Measurements from ENCODE around the gene SELENOW. TPM values are rescaled to one million over a fixed set of nuclear protein-coding genes. Genes with fewer than 3 reads are reported as not detected.

The SELENOW gene
- polyA plus RNA-seq, 1 of the 3 experiments (the other 2 are of a cell fraction), result 335 TPM

- Histone ChIP-seq H3F3A (replicated peaks; ENCODE audit: insufficient read depth) (peaks cover 17% of the 10 kb centered on the region), H3K4me1 (ENCODE audit: control insufficient read depth in 1 of 2, insufficient read depth in 2 of 2, low read depth in 1 of 2, low read length in 1 of 2) (no peaks in the 10 kb centered on the region), H3K27me3 (ENCODE audit: insufficient read depth) (no peaks in the 10 kb centered on the region), H3K9me2 (no peaks in the 10 kb centered on the region), H2AFZ (ENCODE audit: low read depth) (no peak overlapping the region), H3K4me2 (no peak overlapping the region), H3K27ac (ENCODE audit: low read depth in 2 of 2, low read length in 1 of 2) (no peak overlapping the region), H3K9ac (no peak overlapping the region), H3K4me3 (ENCODE audit: low read depth in 2 of 2, low read length in 1 of 2) (no peak overlapping the region), H3K9me3 (no peaks in the 10 kb centered on the region), H3K36me3 (replicated peaks in 1 of 2; ENCODE audit: control insufficient read depth in 1 of 2, insufficient read depth in 2 of 2, low read length in 1 of 2) (peaks cover 17 to 44% of the 10 kb centered on the region in 2 experiments), H3K79me2 (ENCODE audit: insufficient read depth) (no peaks in the 10 kb centered on the region), H4K20me1 (ENCODE audit: insufficient read depth) (peaks cover 3% of the 10 kb centered on the region; the same call in 1 of the 2 replicates)
- no peak for TF ChIP-seq SIN3A (IDR thresholded peaks at IDR 0.05; ENCODE audit: borderline replicate concordance, low read depth, low read length)
- TF ChIP-seq RCOR1 (IDR thresholded peaks at IDR 0.05; ENCODE audit: low read length), result no peak
- no peak for TF ChIP-seq EP300 (IDR thresholded peaks at IDR 0.05; ENCODE audit: borderline replicate concordance in 1 of 2, low read depth in 1 of 2, low read length in 1 of 2)
- TF ChIP-seq GATA2 (CRISPR knock-in tag; IDR thresholded peaks at IDR 0.05), result no peak
- TF ChIP-seq TEAD4 (IDR thresholded peaks at IDR 0.05; ENCODE audit: borderline replicate concordance, insufficient read depth), result no peak
- TF ChIP-seq POLR2AphosphoS5 (IDR thresholded peaks at IDR 0.05; ENCODE audit: low read depth, low read length), result no peak
- no peak for TF ChIP-seq CHD2 (IDR thresholded peaks at IDR 0.05; ENCODE audit: low read length, partially characterized antibody)
- TF ChIP-seq MEF2A (IDR thresholded peaks at IDR 0.05; ENCODE audit: borderline replicate concordance, low read depth), result no peak
- no peak for TF ChIP-seq RXRA (IDR thresholded peaks at IDR 0.05; ENCODE audit: borderline replicate concordance, low read depth)
- WGBS (ENCODE audit: low lambda C conversion rate), result 96% methylated on average over 5 of the region's 5 CpGs
- no peak for DNase-seq
- ChIA-PET CTCF (interaction anchor here (1.0 kb wide), 1 partner anchor 51 kb away, joined by 3 read pairs; no protein-coding TSS in a partner anchor), POLR2A (interaction anchor here (0.6 kb wide), 2 partner anchors 312 to 1387 kb away, joined by 3 to 7 read pairs; no protein-coding TSS in a partner anchor)
Observed at GRCh38 chr19:47758443-47758804, 20.1 kb upstream of the SELENOW start.

- H3K4me3 ChIP-seq (ENCODE audit: low read depth in 2 of 2, low read length in 1 of 2), result no peak overlapping the region
- no peaks in the 10 kb centered on the region for H3K27me3 ChIP-seq (ENCODE audit: insufficient read depth)
- no peaks in the 10 kb centered on the region for H3K4me1 ChIP-seq (ENCODE audit: control insufficient read depth in 1 of 2, insufficient read depth in 2 of 2, low read depth in 1 of 2, low read length in 1 of 2)
- no peak for TF ChIP-seq RCOR1 (IDR thresholded peaks at IDR 0.05; ENCODE audit: low read length)
- TF ChIP-seq PBX3 (IDR thresholded peaks at IDR 0.05), result no peak
- TF ChIP-seq RAD21 (IDR thresholded peaks at IDR 0.05; ENCODE audit: low read length), result no peak
- no peak for TF ChIP-seq RFX5 (IDR thresholded peaks at IDR 0.05; ENCODE audit: low read length)
- TF ChIP-seq CHD2 (IDR thresholded peaks at IDR 0.05; ENCODE audit: low read length, partially characterized antibody), result no peak
- no peak for TF ChIP-seq FOSL2 (IDR thresholded peaks at IDR 0.05; ENCODE audit: borderline replicate concordance, low read depth)
- no peak for TF ChIP-seq IRF3 (IDR thresholded peaks at IDR 0.05; ENCODE audit: low read depth, low read length)
- TF ChIP-seq TCF12 (IDR thresholded peaks at IDR 0.05), result no peak
- TF ChIP-seq MAX (IDR thresholded peaks at IDR 0.05; ENCODE audit: low read depth), result no peak
- no peak for TF ChIP-seq SIN3A (IDR thresholded peaks at IDR 0.05; ENCODE audit: borderline replicate concordance, low read depth, low read length)
- TF ChIP-seq SMC3 (IDR thresholded peaks at IDR 0.05; ENCODE audit: low read depth, low read length), result no peak
- TF ChIP-seq RXRA (IDR thresholded peaks at IDR 0.05; ENCODE audit: borderline replicate concordance, low read depth), result no peak
- no peak for TF ChIP-seq EZH2phosphoT487 (IDR thresholded peaks at IDR 0.05; ENCODE audit: borderline replicate concordance, low read depth)
- ChIA-PET POLR2A (no interaction called here), CTCF (interaction anchor here (1.1 to 1.3 kb wide), 2 partner anchors 48 to 61 kb away, joined by 3 read pairs; no protein-coding TSS in a partner anchor)
- no peak overlapping the region for H3K4me2 ChIP-seq
- DNase-seq, result no peak
- H4K20me1 ChIP-seq (ENCODE audit: insufficient read depth), result peaks cover 3% of the 10 kb centered on the region; the same call in 1 of the 2 replicates
- peaks cover 17% of the 10 kb centered on the region for H3F3A ChIP-seq (replicated peaks; ENCODE audit: insufficient read depth)
- H3K79me2 ChIP-seq (ENCODE audit: insufficient read depth), result no peaks in the 10 kb centered on the region
- H3K36me3 ChIP-seq (replicated peaks in 1 of 2; ENCODE audit: control insufficient read depth in 1 of 2, insufficient read depth in 2 of 2, low read length in 1 of 2), result peaks cover 12 to 29% of the 10 kb centered on the region in 2 experiments
- WGBS (ENCODE audit: low lambda C conversion rate), result 74% methylated on average over 4 of the region's 5 CpGs
- no peak overlapping the region for H3K27ac ChIP-seq (ENCODE audit: low read depth in 2 of 2, low read length in 1 of 2)
- no peaks in the 10 kb centered on the region for H3K9me3 ChIP-seq
- H2AFZ ChIP-seq (ENCODE audit: low read depth), result no peak overlapping the region
- H3K9me2 ChIP-seq, result no peaks in the 10 kb centered on the region
- no peak overlapping the region for H3K9ac ChIP-seq
Observed at GRCh38 chr19:47760632-47760999, 17.9 kb upstream of the SELENOW start.
